ENCODE measurements around the gene PCDH11Y. TPM values are rescaled to one million over a fixed set of nuclear protein-coding genes. Genes with fewer than 3 reads are reported as not detected.

Gene PCDH11Y
- total RNA-seq, 1 donor, result not detected

Small RNA genes lying within 50 kb of the gene (small RNA-seq; reads per million reads assigned to genes)
- gene RNU2-57P (not detected), gene SNX3P1Y (not detected)

All from osteoblast (primary cell).